Parathyroid adenoma (tissue), 2 donors: Measurements from ENCODE around the gene KRT14.

Source experiments
- H2AFZ ChIP-seq: fragments of 300-600 bp; sonication (generic); one replicate; pipeline ENCODE4 v1.7.0; 2017; ENCODE audit warnings: antibody characterized with exemption, mild to moderate bottlenecking
- H3K27ac ChIP-seq: fragments of 300-600 bp; sonication (generic); one replicate; pipeline ENCODE4 v1.7.0; 2017
- H3K27me3 ChIP-seq: fragments of 300-600 bp; sonication (generic); one replicate; pipeline ENCODE4 v1.7.0; 2017; ENCODE audit warnings: low read length; ENCODE audit not compliant: control insufficient read depth, insufficient read depth
- H3K36me3 ChIP-seq: fragments of 300-600 bp; sonication (generic); one replicate; pipeline ENCODE4 v1.7.0; 2017; ENCODE audit warnings: low read length; ENCODE audit not compliant: control insufficient read depth, insufficient read depth
- H3K4me1 ChIP-seq: fragments of 300-600 bp; sonication (generic); one replicate; pipeline ENCODE4 v1.7.0; 2017; ENCODE audit warnings: control low read depth
- H3K4me2 ChIP-seq: fragments of 300-600 bp; sonication (generic); one replicate; pipeline ENCODE4 v1.7.0; 2017; ENCODE audit warnings: low read length
- H3K4me3 ChIP-seq: fragments of 300-600 bp; sonication (generic); one replicate; pipeline ENCODE4 v1.7.0; 2017; ENCODE audit warnings: low read depth, low read length
- H3K79me2 ChIP-seq: fragments of 300-600 bp; sonication (generic); one replicate; pipeline ENCODE4 v1.7.0; 2017; ENCODE audit warnings: control low read depth
- H3K9ac ChIP-seq: fragments of 300-600 bp; sonication (generic); one replicate; pipeline ENCODE4 v1.7.0; 2017; ENCODE audit warnings: mild to moderate bottlenecking
- H3K9me3 ChIP-seq: fragments of 300-600 bp; sonication (generic); one replicate; pipeline ENCODE4 v1.7.0; 2017; ENCODE audit warnings: low read length; ENCODE audit not compliant: control insufficient read depth
- CTCF ChIP-seq: fragments of 300-600 bp; sonication (generic); IDR thresholded peaks from one replicate; pipeline ENCODE4 v1.7.0; 2017; ENCODE audit warnings: antibody characterized with exemption, mild to moderate bottlenecking
- donor health status: primary hyperparathyroidism.

Gene KRT14

GRCh38 chr17:41632482-41633105 lies 45.9 kb upstream of the KRT14 start:
- H3K4me1 ChIP-seq, result no peaks in the 10 kb centered on the region
- TF ChIP-seq CTCF, result no peak
- no peaks in the 10 kb centered on the region for H3K79me2 ChIP-seq
- H3K27me3 ChIP-seq, result no peaks in the 10 kb centered on the region
- H3K36me3 ChIP-seq, result no peaks in the 10 kb centered on the region
- no peaks in the 10 kb centered on the region for H3K9me3 ChIP-seq
- H3K27ac ChIP-seq, result no peak overlapping the region
- H3K4me3 ChIP-seq, result no peak overlapping the region
- no peak overlapping the region for H2AFZ ChIP-seq
- H3K9ac ChIP-seq, result no peak overlapping the region
- H3K4me2 ChIP-seq, result no peak overlapping the region

- no peak for TF ChIP-seq CTCF
- no peak overlapping the region for H3K4me2 ChIP-seq
- no peaks in the 10 kb centered on the region for H3K27me3 ChIP-seq
- no peaks in the 10 kb centered on the region for H3K79me2 ChIP-seq
- H2AFZ ChIP-seq, result no peak overlapping the region
- no peaks in the 10 kb centered on the region for H3K4me1 ChIP-seq
- H3K27ac ChIP-seq, result no peak overlapping the region
- H3K36me3 ChIP-seq, result no peaks in the 10 kb centered on the region
- no peak overlapping the region for H3K9ac ChIP-seq
- H3K4me3 ChIP-seq, result no peak overlapping the region
- H3K9me3 ChIP-seq, result no peaks in the 10 kb centered on the region
These were observed 45.2 kb upstream of the KRT14 start for GRCh38 chr17:41631898-41632285.

GRCh38 chr17:41631025-41631897 lies 44.6 kb upstream of the KRT14 start:
- TF ChIP-seq CTCF, result no peak
- no peaks in the 10 kb centered on the region for H3K79me2 ChIP-seq
- no peak overlapping the region for H3K27ac ChIP-seq
- no peak overlapping the region for H3K4me2 ChIP-seq
- H3K27me3 ChIP-seq, result no peaks in the 10 kb centered on the region
- H3K9ac ChIP-seq, result no peak overlapping the region
- no peaks in the 10 kb centered on the region for H3K4me1 ChIP-seq
- H3K4me3 ChIP-seq, result no peak overlapping the region
- no peaks in the 10 kb centered on the region for H3K9me3 ChIP-seq
- no peaks in the 10 kb centered on the region for H3K36me3 ChIP-seq
- no peak overlapping the region for H2AFZ ChIP-seq

GRCh38 chr17:41629826-41630670 lies 43.4 kb upstream of the KRT14 start:
- TF ChIP-seq CTCF, result no peak
- H3K27me3 ChIP-seq, result no peaks in the 10 kb centered on the region
- no peaks in the 10 kb centered on the region for H3K79me2 ChIP-seq
- H3K9me3 ChIP-seq, result no peaks in the 10 kb centered on the region
- H2AFZ ChIP-seq, result no peak overlapping the region
- no peak overlapping the region for H3K27ac ChIP-seq
- no peak overlapping the region for H3K4me2 ChIP-seq
- H3K36me3 ChIP-seq, result no peaks in the 10 kb centered on the region
- H3K9ac ChIP-seq, result no peak overlapping the region
- no peaks in the 10 kb centered on the region for H3K4me1 ChIP-seq
- no peak overlapping the region for H3K4me3 ChIP-seq
